ENCODE measurements around the gene ARHGEF17.

Gene ARHGEF17

GRCh38 chr11:73313652-73314051 is 5.6 kb downstream of the ARHGEF17 start:
- Histone ChIP-seq H3K4me1 (ENCODE audit: control insufficient read depth in 1 of 2, insufficient read depth in 2 of 2, low read length in 2 of 2) (peaks cover 16 to 18% of the 10 kb centered on the region in 2 donors), H3K4me3 (ENCODE audit: low read depth in 1 of 2, low read length in 2 of 2) (no peak overlapping the region), H3K27me3 (ENCODE audit: control insufficient read depth in 1 of 2, insufficient read depth in 2 of 2, low read length in 2 of 2) (peaks cover 0 to 4% of the 10 kb centered on the region in 2 donors), H3K27ac (ENCODE audit: low read depth, low read length) (peak overlapping the region; percentile 42), H3K36me3 (ENCODE audit: control insufficient read depth in 1 of 2, insufficient read depth in 2 of 2, low read length in 2 of 2) (no peaks in the 10 kb centered on the region), H3K9me3 (ENCODE audit: control insufficient read depth in 1 of 2, low read length in 2 of 2) (no peaks in the 10 kb centered on the region), H3K9ac (ENCODE audit: low read depth in 1 of 2, low read length in 2 of 2) (peak overlapping the region in 1 of 2 donors; percentile 48)

DNA sequence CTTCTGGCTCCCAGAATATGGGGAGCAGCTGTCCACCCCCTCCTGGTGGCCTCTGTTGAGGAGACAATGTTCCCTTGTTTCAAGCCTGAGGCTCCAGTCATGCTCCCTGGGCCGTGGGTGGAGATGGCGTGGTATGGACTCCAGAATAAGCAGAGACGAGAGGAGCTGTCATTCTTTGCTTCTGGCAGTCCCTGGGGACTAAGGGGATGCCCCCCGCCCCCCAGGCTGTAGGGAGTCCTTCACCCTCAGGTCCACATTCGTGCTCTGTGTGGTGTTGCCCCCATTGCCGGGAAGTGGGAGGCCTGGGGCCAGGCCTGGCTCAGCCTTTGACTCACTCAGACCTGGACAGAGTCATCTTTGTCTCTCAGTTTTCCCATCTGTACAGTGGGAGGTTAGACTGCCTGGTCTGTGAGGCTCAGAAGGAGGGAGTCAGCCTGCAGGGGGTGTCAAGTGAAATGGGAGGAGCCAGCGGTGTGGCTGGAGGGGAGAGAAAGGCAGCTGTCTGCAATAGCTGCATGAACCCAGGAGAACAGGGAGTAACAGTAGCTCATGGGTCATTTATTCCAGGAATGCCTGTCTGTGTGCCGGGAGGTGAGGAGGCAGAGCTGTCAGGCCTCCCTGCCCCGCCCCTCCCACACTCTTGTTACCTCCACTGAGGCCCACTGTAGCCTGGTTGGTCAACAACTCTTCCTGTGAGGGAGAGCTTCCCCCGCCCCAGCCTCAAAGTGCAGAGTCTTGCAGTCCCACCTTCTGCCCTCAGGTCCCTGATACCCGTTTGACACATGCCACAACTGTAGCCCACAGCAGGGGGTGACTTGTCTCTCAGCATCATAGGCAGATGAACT is 6.3 kb downstream of the ARHGEF17 start:
- H3K27me3 ChIP-seq (ENCODE audit: control insufficient read depth in 1 of 2, insufficient read depth in 2 of 2, low read length in 2 of 2) = peaks cover 0 to 4% of the 10 kb centered on the region in 2 donors
- no peak overlapping the region for H3K4me3 ChIP-seq (ENCODE audit: low read depth in 1 of 2, low read length in 2 of 2)
- peak overlapping the region; percentile 44 for H3K27ac ChIP-seq (ENCODE audit: low read depth, low read length)
- peak overlapping the region in 1 of 2 donors; percentile 48 for H3K9ac ChIP-seq (ENCODE audit: low read depth in 1 of 2, low read length in 2 of 2)
- H3K9me3 ChIP-seq (ENCODE audit: control insufficient read depth in 1 of 2, low read length in 2 of 2) = no peaks in the 10 kb centered on the region
- no peaks in the 10 kb centered on the region for H3K36me3 ChIP-seq (ENCODE audit: control insufficient read depth in 1 of 2, insufficient read depth in 2 of 2, low read length in 2 of 2)
- H3K4me1 ChIP-seq (ENCODE audit: control insufficient read depth in 1 of 2, insufficient read depth in 2 of 2, low read length in 2 of 2) = peaks cover 16 to 17% of the 10 kb centered on the region in 2 donors

DNA sequence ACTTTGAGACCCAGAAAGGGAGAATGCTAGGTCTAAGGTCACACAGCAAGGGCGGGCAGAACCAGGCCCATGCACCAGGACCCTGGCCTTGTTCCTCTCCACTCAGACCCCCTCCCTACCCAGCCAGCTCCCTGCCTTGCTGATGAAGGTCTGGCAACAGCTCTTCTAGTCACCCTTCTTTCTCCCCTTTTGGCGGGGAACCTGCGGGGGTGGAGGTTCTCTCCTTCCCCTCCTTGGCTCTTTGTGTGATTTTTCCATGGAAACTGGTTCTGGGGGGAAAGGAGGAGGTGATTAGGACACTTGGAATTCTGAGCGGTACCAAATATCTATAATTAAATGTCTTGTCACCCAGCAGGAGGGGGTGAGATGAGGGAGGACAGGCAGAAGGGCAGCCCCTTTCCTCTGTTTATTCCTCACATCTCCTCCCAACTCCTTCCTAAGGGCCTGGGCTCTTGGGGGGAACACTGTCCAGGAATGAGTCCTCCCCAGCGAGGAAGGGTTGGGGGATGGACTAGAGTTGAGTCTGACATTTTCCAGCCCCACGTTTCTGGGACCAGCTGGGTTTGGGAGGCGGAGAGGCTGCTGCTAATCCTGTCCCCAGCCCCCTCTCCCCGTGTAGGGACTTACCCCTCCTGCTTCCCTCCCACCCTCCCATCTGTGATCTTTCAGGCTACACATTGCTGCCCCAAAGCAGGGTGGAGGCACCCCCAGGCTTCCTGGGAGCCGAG is 7.4 kb downstream of the ARHGEF17 start:
- H3K9me3 ChIP-seq (ENCODE audit: control insufficient read depth in 1 of 2, low read length in 2 of 2) = no peaks in the 10 kb centered on the region
- no peaks in the 10 kb centered on the region for H3K36me3 ChIP-seq (ENCODE audit: control insufficient read depth in 1 of 2, insufficient read depth in 2 of 2, low read length in 2 of 2)
- no peak overlapping the region for H3K4me3 ChIP-seq (ENCODE audit: low read depth in 1 of 2, low read length in 2 of 2)
- H3K27me3 ChIP-seq (ENCODE audit: control insufficient read depth in 1 of 2, insufficient read depth in 2 of 2, low read length in 2 of 2) = no peaks in the 10 kb centered on the region
- H3K9ac ChIP-seq (ENCODE audit: low read depth in 1 of 2, low read length in 2 of 2) = no peak overlapping the region
- H3K4me1 ChIP-seq (ENCODE audit: control insufficient read depth in 1 of 2, insufficient read depth in 2 of 2, low read length in 2 of 2) = peaks cover 15 to 16% of the 10 kb centered on the region in 2 donors
- peak overlapping the region; percentile 70 for H3K27ac ChIP-seq (ENCODE audit: low read depth, low read length)

DNA sequence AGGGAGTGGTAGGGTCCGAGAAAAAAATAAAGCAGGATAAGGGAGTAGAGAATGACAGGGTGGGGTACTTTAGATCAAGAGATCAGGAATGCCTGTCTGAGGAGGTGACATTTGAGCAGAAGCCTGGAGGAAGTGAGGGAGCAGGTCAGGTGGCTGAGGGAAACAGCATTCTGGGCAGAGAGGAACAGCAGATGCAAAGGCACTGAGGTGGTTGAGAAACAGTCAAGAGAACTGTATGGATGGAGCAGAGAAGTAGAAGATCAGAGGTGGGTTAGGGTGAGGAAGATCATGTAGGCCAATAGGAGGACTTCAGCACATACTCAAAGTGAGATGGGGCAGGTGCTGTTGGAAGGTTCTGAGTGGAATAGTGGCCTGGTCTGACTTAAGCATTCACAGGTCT is 8.3 kb downstream of the ARHGEF17 start:
- no peaks in the 10 kb centered on the region for H3K9me3 ChIP-seq (ENCODE audit: control insufficient read depth in 1 of 2, low read length in 2 of 2)
- peaks cover 22% of the 10 kb centered on the region in 2 donors for H3K4me1 ChIP-seq (ENCODE audit: control insufficient read depth in 1 of 2, insufficient read depth in 2 of 2, low read length in 2 of 2)
- H3K9ac ChIP-seq (ENCODE audit: low read depth in 1 of 2, low read length in 2 of 2) = no peak overlapping the region
- H3K36me3 ChIP-seq (ENCODE audit: control insufficient read depth in 1 of 2, insufficient read depth in 2 of 2, low read length in 2 of 2) = no peaks in the 10 kb centered on the region
- H3K4me3 ChIP-seq (ENCODE audit: low read depth in 1 of 2, low read length in 2 of 2) = no peak overlapping the region
- H3K27ac ChIP-seq (ENCODE audit: low read depth, low read length) = no peak overlapping the region
- no peaks in the 10 kb centered on the region for H3K27me3 ChIP-seq (ENCODE audit: control insufficient read depth in 1 of 2, insufficient read depth in 2 of 2, low read length in 2 of 2)

- no peak overlapping the region for H3K4me3 ChIP-seq (ENCODE audit: low read depth in 1 of 2, low read length in 2 of 2)
- no peaks in the 10 kb centered on the region for H3K9me3 ChIP-seq (ENCODE audit: control insufficient read depth in 1 of 2, low read length in 2 of 2)
- H3K9ac ChIP-seq (ENCODE audit: low read depth in 1 of 2, low read length in 2 of 2) = no peak overlapping the region
- peaks cover 27 to 29% of the 10 kb centered on the region in 2 donors for H3K4me1 ChIP-seq (ENCODE audit: control insufficient read depth in 1 of 2, insufficient read depth in 2 of 2, low read length in 2 of 2)
- peak overlapping the region; percentile 52 for H3K27ac ChIP-seq (ENCODE audit: low read depth, low read length)
- no peaks in the 10 kb centered on the region for H3K27me3 ChIP-seq (ENCODE audit: control insufficient read depth in 1 of 2, insufficient read depth in 2 of 2, low read length in 2 of 2)
- H3K36me3 ChIP-seq (ENCODE audit: control insufficient read depth in 1 of 2, insufficient read depth in 2 of 2, low read length in 2 of 2) = no peaks in the 10 kb centered on the region
These were observed 9.3 kb downstream of the ARHGEF17 start for GRCh38 chr11:73317373-73317772.

- peaks cover 29 to 34% of the 10 kb centered on the region in 2 donors for H3K4me1 ChIP-seq (ENCODE audit: control insufficient read depth in 1 of 2, insufficient read depth in 2 of 2, low read length in 2 of 2)
- H3K27ac ChIP-seq (ENCODE audit: low read depth, low read length) = peak overlapping the region; percentile 52
- no peak overlapping the region for H3K9ac ChIP-seq (ENCODE audit: low read depth in 1 of 2, low read length in 2 of 2)
- H3K9me3 ChIP-seq (ENCODE audit: control insufficient read depth in 1 of 2, low read length in 2 of 2) = no peaks in the 10 kb centered on the region
- no peaks in the 10 kb centered on the region for H3K27me3 ChIP-seq (ENCODE audit: control insufficient read depth in 1 of 2, insufficient read depth in 2 of 2, low read length in 2 of 2)
- H3K36me3 ChIP-seq (ENCODE audit: control insufficient read depth in 1 of 2, insufficient read depth in 2 of 2, low read length in 2 of 2) = no peaks in the 10 kb centered on the region
- H3K4me3 ChIP-seq (ENCODE audit: low read depth in 1 of 2, low read length in 2 of 2) = no peak overlapping the region
These were observed 9.7 kb downstream of the ARHGEF17 start for GRCh38 chr11:73317803-73318202.

DNA sequence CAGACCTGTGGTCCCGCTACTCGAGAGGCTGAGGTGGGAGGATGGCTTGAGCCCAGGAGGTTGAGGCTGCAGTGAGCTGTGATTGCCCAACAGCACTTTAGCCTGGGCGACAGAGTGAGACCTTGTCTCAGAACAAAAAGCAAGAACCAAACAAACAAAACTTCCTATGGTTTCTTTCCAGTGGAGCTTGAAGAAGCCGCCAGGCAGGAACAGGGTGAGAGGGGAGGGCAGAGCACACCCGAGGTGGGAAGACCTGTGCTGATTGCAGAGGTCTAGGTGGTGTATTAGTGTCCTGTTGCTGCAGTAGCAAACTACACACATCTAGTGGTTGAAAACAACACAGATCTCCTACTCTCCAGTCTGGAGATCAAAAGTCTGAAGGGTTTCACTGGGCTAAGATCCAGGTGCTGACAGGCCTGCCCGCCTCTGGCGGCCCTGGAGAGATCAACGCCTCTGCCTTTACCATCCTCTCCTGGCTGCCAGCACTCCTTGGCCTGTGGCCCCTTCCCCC is 10.5 kb downstream of the ARHGEF17 start:
- no peak overlapping the region for H3K9ac ChIP-seq (ENCODE audit: low read depth in 1 of 2, low read length in 2 of 2)
- no peaks in the 10 kb centered on the region for H3K36me3 ChIP-seq (ENCODE audit: control insufficient read depth in 1 of 2, insufficient read depth in 2 of 2, low read length in 2 of 2)
- H3K4me1 ChIP-seq (ENCODE audit: control insufficient read depth in 1 of 2, insufficient read depth in 2 of 2, low read length in 2 of 2) = peaks cover 35 to 39% of the 10 kb centered on the region in 2 donors

DNA sequence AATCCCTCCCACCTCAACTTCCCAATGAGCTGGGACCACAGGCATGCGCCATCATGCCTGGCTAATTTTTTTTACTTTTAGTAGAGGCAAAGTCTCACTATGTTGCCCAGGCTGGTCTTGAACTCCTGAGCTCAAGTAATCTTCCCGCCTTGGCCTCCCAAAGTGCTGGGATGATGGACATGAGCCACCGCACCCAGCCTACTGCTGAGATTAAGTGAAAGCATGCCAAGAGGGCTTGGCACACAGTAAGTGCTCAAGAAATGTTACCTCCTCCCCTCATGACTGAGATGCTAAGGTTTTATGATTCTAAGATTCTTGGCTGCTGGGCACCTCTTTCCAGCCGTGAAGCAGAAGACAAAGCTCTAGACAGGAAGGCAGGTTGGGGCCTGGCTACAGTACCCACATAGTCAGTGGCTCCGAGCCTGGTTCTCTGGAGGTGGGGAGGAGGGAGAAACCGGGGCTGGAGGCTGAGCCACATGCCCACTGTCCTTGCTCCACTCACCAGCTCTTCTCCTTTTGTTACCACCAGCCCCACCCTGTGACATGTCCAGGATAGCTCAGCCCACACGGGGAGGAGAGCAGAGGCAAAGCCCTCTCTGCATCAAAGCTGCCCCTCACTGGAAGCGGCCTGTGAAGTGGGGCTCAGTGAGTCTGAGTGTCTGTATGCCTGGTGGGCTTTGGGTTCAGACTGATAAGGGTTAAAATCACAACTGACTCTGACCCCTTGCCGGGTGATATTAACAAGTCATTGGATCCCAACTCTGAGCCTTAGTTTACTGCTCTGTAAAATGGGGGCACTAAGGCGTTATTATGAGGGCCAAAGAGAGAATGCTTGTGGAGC is 12.9 kb downstream of the ARHGEF17 start:
- Histone ChIP-seq H3K9ac (ENCODE audit: low read depth in 1 of 2, low read length in 2 of 2) (no peak overlapping the region), H3K4me1 (ENCODE audit: control insufficient read depth in 1 of 2, insufficient read depth in 2 of 2, low read length in 2 of 2) (peaks cover 38 to 41% of the 10 kb centered on the region in 2 donors), H3K4me3 (ENCODE audit: low read depth in 1 of 2, low read length in 2 of 2) (no peak overlapping the region), H3K9me3 (ENCODE audit: control insufficient read depth in 1 of 2, low read length in 2 of 2) (no peaks in the 10 kb centered on the region), H3K36me3 (ENCODE audit: control insufficient read depth in 1 of 2, insufficient read depth in 2 of 2, low read length in 2 of 2) (no peaks in the 10 kb centered on the region), H3K27me3 (ENCODE audit: control insufficient read depth in 1 of 2, insufficient read depth in 2 of 2, low read length in 2 of 2) (no peaks in the 10 kb centered on the region), H3K27ac (ENCODE audit: low read depth, low read length) (peak overlapping the region; percentile 33)

More for the DNA sequence above, 10.5 kb downstream of the ARHGEF17 start:
- Histone ChIP-seq H3K27me3 (ENCODE audit: control insufficient read depth in 1 of 2, insufficient read depth in 2 of 2, low read length in 2 of 2) (no peaks in the 10 kb centered on the region), H3K27ac (ENCODE audit: low read depth, low read length) (peak overlapping the region; percentile 25), H3K9me3 (ENCODE audit: control insufficient read depth in 1 of 2, low read length in 2 of 2) (no peaks in the 10 kb centered on the region), H3K4me3 (ENCODE audit: low read depth in 1 of 2, low read length in 2 of 2) (no peak overlapping the region)

DNA sequence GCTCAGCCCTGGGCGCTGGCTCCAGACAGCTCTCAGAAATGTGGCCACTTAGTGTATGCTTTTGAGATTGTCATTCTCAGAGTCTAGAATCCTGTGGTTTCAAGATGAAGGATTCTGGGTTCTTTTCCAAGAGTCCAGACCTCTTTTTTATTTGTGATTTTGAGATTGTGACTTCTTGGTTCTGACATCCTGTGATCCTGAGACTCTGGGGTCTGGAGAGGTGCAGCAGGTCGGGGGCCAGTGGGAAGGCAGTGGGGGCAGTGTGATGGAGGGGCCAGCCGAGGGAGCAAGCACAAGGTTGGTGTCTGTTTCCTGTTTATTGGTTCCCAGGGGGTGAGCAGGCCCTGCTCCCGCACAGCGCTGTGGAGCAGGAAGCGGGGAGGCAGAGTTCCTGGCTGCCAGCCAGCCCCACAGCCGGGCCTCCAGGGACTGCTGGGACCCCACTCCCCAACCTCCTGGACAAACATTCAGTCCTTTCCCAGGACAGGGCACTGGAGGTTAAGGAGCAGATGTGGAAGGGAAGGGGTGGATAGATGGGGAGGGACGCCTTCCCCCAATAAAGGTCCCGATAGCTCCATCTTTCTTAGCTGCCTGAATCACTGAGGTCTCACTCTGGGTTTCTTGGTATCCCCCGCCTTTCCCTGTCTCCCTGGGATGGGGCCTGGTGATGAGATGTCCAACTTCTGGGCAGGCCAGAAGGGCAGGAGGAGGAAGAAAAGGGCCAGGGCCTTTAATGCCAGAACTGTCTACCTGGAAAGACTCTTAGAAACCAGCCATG is 13.7 kb downstream of the ARHGEF17 start:
- Histone ChIP-seq H3K4me1 (ENCODE audit: control insufficient read depth in 1 of 2, insufficient read depth in 2 of 2, low read length in 2 of 2) (peaks cover 35 to 40% of the 10 kb centered on the region in 2 donors), H3K27ac (ENCODE audit: low read depth, low read length) (peak overlapping the region; percentile 33), H3K4me3 (ENCODE audit: low read depth in 1 of 2, low read length in 2 of 2) (no peak overlapping the region)

More for the DNA sequence above, 13.7 kb downstream of the ARHGEF17 start:
- Histone ChIP-seq H3K27me3 (ENCODE audit: control insufficient read depth in 1 of 2, insufficient read depth in 2 of 2, low read length in 2 of 2) (no peaks in the 10 kb centered on the region), H3K9me3 (ENCODE audit: control insufficient read depth in 1 of 2, low read length in 2 of 2) (no peaks in the 10 kb centered on the region), H3K36me3 (ENCODE audit: control insufficient read depth in 1 of 2, insufficient read depth in 2 of 2, low read length in 2 of 2) (no peaks in the 10 kb centered on the region), H3K9ac (ENCODE audit: low read depth in 1 of 2, low read length in 2 of 2) (no peak overlapping the region)

All from duodenal mucosa (tissue), 2 donors.